H9 (cell line): ENCODE measurements around the gene GPLD1. TPM values are rescaled to one million over a fixed set of nuclear protein-coding genes. Genes with fewer than 3 reads are reported as not detected.

Experiments
- DNase-seq: peaks from one replicate; pipeline ENCODE4 v3.0.0-alpha.2; 2017
- H2AFZ ChIP-seq: one replicate; pipeline ENCODE4 v1.6.1; 2013; ENCODE audit warnings: mild to moderate bottlenecking, low read length, control low read depth, moderate library complexity
- H2AK5ac ChIP-seq: 2 replicates; pipeline ENCODE4 v1.6.1; 2013; ENCODE audit warnings: low read length, control low read depth, mixed read lengths; ENCODE audit not compliant: insufficient read length
- H2BK120ac ChIP-seq: one replicate; pipeline ENCODE4 v1.6.1; 2013; ENCODE audit warnings: low read depth, mild to moderate bottlenecking, low read length, control low read depth, inconsistent platforms; ENCODE audit not compliant: poor library complexity, severe bottlenecking
- H2BK12ac ChIP-seq: 2 replicates; pipeline ENCODE4 v1.6.1; 2013; ENCODE audit warnings: low read length, control low read depth, mixed read lengths, low read depth; ENCODE audit not compliant: insufficient read length
- H2BK15ac ChIP-seq: 2 replicates; pipeline ENCODE4 v1.6.1; 2013; ENCODE audit warnings: low read depth, low read length, control low read depth
- H2BK20ac ChIP-seq: one replicate; pipeline ENCODE4 v1.6.1; 2013; ENCODE audit warnings: low read depth, mild to moderate bottlenecking, low read length, control low read depth, inconsistent platforms; ENCODE audit not compliant: poor library complexity, severe bottlenecking
- H2BK5ac ChIP-seq: 2 replicates; pipeline ENCODE4 v1.6.1; 2013; ENCODE audit warnings: low read length, control low read depth, mixed read lengths; ENCODE audit not compliant: insufficient read length
- H3K14ac ChIP-seq: 2 replicates; pipeline ENCODE4 v1.6.1; 2013; ENCODE audit warnings: low read length, control low read depth; ENCODE audit not compliant: insufficient read depth
- H3K18ac ChIP-seq: 2 replicates; pipeline ENCODE4 v1.6.1; 2013; ENCODE audit warnings: low read depth, mild to moderate bottlenecking, mixed read lengths, low read length, control low read depth; ENCODE audit not compliant: insufficient read length
- H3K23ac ChIP-seq: 2 replicates; pipeline ENCODE4 v1.6.1; 2013; ENCODE audit warnings: low read length, control low read depth, mixed read lengths, low read depth; ENCODE audit not compliant: insufficient read length
- H3K23me2 ChIP-seq: 2 replicates; pipeline ENCODE4 v1.6.1; 2013; ENCODE audit warnings: low read depth, mild to moderate bottlenecking, mixed read lengths, low read length, control low read depth; ENCODE audit not compliant: insufficient read length, poor library complexity, severe bottlenecking
- H3K27ac ChIP-seq: 2 replicates; pipeline ENCODE4 v1.5.1; 2013; ENCODE audit warnings: low read length, control low read depth, mixed read lengths, low read depth; ENCODE audit not compliant: insufficient read length
- H3K27me3 ChIP-seq: 2 replicates; pipeline ENCODE4 v1.6.1; 2013; ENCODE audit warnings: low read length, control low read depth, inconsistent platforms; ENCODE audit not compliant: insufficient read depth
- H3K4ac ChIP-seq: 2 replicates; pipeline ENCODE4 v1.6.1; 2013; ENCODE audit warnings: low read depth, mild to moderate bottlenecking, control low read depth, inconsistent platforms, low read length, moderate library complexity
- H3K4me1 ChIP-seq: 2 replicates; pipeline ENCODE4 v1.6.1; 2013; ENCODE audit warnings: low read length, control low read depth, inconsistent platforms; ENCODE audit not compliant: insufficient read depth
- H3K4me2 ChIP-seq: 2 replicates; pipeline ENCODE4 v1.6.1; 2013; ENCODE audit warnings: low read length, control low read depth, mixed read lengths; ENCODE audit not compliant: insufficient read length, insufficient read depth
- H3K56ac ChIP-seq: 2 replicates; pipeline ENCODE4 v1.6.1; 2013; ENCODE audit warnings: low read depth, mild to moderate bottlenecking, mixed read lengths, low read length, control low read depth; ENCODE audit not compliant: insufficient read length
- H3K79me1 ChIP-seq: 2 replicates; pipeline ENCODE4 v1.6.1; 2013; ENCODE audit warnings: low read depth, mild to moderate bottlenecking, moderate library complexity, low read length, control low read depth, inconsistent platforms; ENCODE audit not compliant: insufficient read depth, poor library complexity, severe bottlenecking
- H3K79me2 ChIP-seq: 2 replicates; pipeline ENCODE4 v1.6.1; 2013; ENCODE audit warnings: low read length, control low read depth, inconsistent platforms; ENCODE audit not compliant: insufficient read depth
- H3K9ac ChIP-seq: 2 replicates; pipeline ENCODE4 v1.6.1; 2013; ENCODE audit warnings: low read length, control low read depth, mixed read lengths; ENCODE audit not compliant: insufficient read length; ENCODE audit errors: extremely low read depth
- H3K9me3 ChIP-seq: one replicate; pipeline ENCODE4 v1.6.1; 2013; ENCODE audit warnings: low read depth, low read length, inconsistent platforms; ENCODE audit not compliant: control insufficient read depth
- H3T11ph ChIP-seq: one replicate; pipeline ENCODE4 v1.6.1; 2013; ENCODE audit warnings: mild to moderate bottlenecking, low read length, control low read depth, inconsistent platforms
- H4K20me1 ChIP-seq: one replicate; pipeline ENCODE4 v1.6.1; 2013; ENCODE audit not compliant: control insufficient read depth, insufficient read length, insufficient read depth
- H4K5ac ChIP-seq: 2 replicates; pipeline ENCODE4 v1.6.1; 2013; ENCODE audit warnings: low read depth, mild to moderate bottlenecking, mixed read lengths, low read length, control low read depth; ENCODE audit not compliant: insufficient read length
- H4K8ac ChIP-seq: replicated peaks from 2 replicates; pipeline ENCODE4 v1.6.1; 2013; ENCODE audit warnings: low read length, control low read depth, mixed read lengths, low read depth; ENCODE audit not compliant: insufficient read length
- H4K91ac ChIP-seq: 2 replicates; pipeline ENCODE4 v1.6.1; 2013; ENCODE audit warnings: low read depth, mild to moderate bottlenecking, moderate library complexity, mixed read lengths, low read length, control low read depth; ENCODE audit not compliant: insufficient read length
- H3K27ac Mint-ChIP-seq, 3 experiments: 2 replicates in 2 of 3; 3 replicates in 1 of 3; pipeline ENCODE4 v1.8.0; 2020 to 2021; ENCODE audit warnings: mixed read lengths in 3 of 3, mild to moderate bottlenecking in 1 of 3, moderate library complexity in 1 of 3
- H3K27me3 Mint-ChIP-seq: 2 replicates; pipeline ENCODE4 v1.8.0; 2021; ENCODE audit warnings: low read depth, mild to moderate bottlenecking, moderate library complexity, mixed read lengths
- H3K36me3 Mint-ChIP-seq, 3 experiments: 2 replicates in 2 of 3; 3 replicates in 1 of 3; pipeline ENCODE4 v1.8.0; 2020 to 2021; ENCODE audit warnings: low read depth in 3 of 3, mixed read lengths in 3 of 3; ENCODE audit not compliant: insufficient read depth in 1 of 3
- H3K4me1 Mint-ChIP-seq, 2 experiments: 2 replicates each; pipeline ENCODE4 v1.8.0; 2020; ENCODE audit warnings: mixed read lengths in 2 of 2
- H3K4me3 Mint-ChIP-seq, 2 experiments: 2 replicates in 1 of 2; 3 replicates in 1 of 2; pipeline ENCODE4 v1.8.0; 2020 to 2021; ENCODE audit warnings: mild to moderate bottlenecking in 2 of 2, mixed read lengths in 2 of 2, moderate library complexity in 1 of 2
- H3K9me3 Mint-ChIP-seq, 2 experiments: 2 replicates in 1 of 2; 3 replicates in 1 of 2; pipeline ENCODE4 v1.8.0; 2020; ENCODE audit warnings: mild to moderate bottlenecking in 2 of 2, mixed read lengths in 2 of 2, moderate library complexity in 1 of 2
- CTCF ChIP-seq: fragments of 200-600 bp; sonication (generic); conservative IDR thresholded peaks from 3 replicates; pipeline ENCODE4 v1.8.0; 2021; ENCODE audit warnings: antibody characterized with exemption, mild to moderate bottlenecking
- WGBS: extraction: QIAGEN DNeasy Blood & Tissue Kit; methylation state at CpG from one replicate; pipeline ENCODE4 v1.1.7; 2013; ENCODE audit warnings: missing lambda C conversion rate, low lambda C conversion rate, mixed read lengths; ENCODE audit not compliant: insufficient read length; ENCODE audit errors: extremely low coverage; 5-methylcytosine and 5-hydroxymethylcytosine counted together
- total RNA-seq: library from RNA; stranded (reverse); gene quantifications from 2 replicates; pipeline ENCODE4 v1.2.1, GENCODE V29; 2021

GPLD1 gene
- total RNA-seq, 1 experiment from 2014 or later: 8.0 TPM

GRCh38 chr6:24430086-24430485 lies 59.3 kb downstream of the GPLD1 start:
- H2BK5ac ChIP-seq: no peak overlapping the region
- peak overlapping the region in 1 of 3 experiments; percentile 78; a peak in 1 of 7 replicates for H3K27ac Mint-ChIP-seq
- no peak for DNase-seq
- H2AFZ ChIP-seq: no peak overlapping the region
- H3K9ac ChIP-seq: no peak overlapping the region
- H3K4me3 Mint-ChIP-seq: no peak overlapping the region
- no peaks in the 10 kb centered on the region for H3K27me3 Mint-ChIP-seq
- no peaks in the 10 kb centered on the region for H3K9me3 ChIP-seq
- H2BK20ac ChIP-seq: no peak overlapping the region
- peaks cover 0 to 3% of the 10 kb centered on the region in 2 experiments; a peak in 1 of 5 replicates for H3K9me3 Mint-ChIP-seq
- H3K4me1 ChIP-seq: no peaks in the 10 kb centered on the region
- no peak for TF ChIP-seq CTCF
- H2BK12ac ChIP-seq: no peak overlapping the region
- H4K8ac ChIP-seq: no peak overlapping the region
- H3K4me2 ChIP-seq: no peak overlapping the region
- no peak overlapping the region for H3K23ac ChIP-seq
- no peak overlapping the region for H4K5ac ChIP-seq
- no peak overlapping the region for H3K4ac ChIP-seq
- no peaks in the 10 kb centered on the region for H4K20me1 ChIP-seq
- no peaks in the 10 kb centered on the region for H3K79me2 ChIP-seq
- H4K91ac ChIP-seq: no peak overlapping the region
- no peak overlapping the region for H3K18ac ChIP-seq
- H3K36me3 Mint-ChIP-seq: peaks cover 0 to 20% (median 13%) of the 10 kb centered on the region in 3 experiments; a peak in 5 of 7 replicates
- H3T11ph ChIP-seq: no peak overlapping the region
- no CpG with 5 or more reads among the region's 3 CpGs for WGBS
- H2BK120ac ChIP-seq: no peak overlapping the region
- no peaks in the 10 kb centered on the region for H3K27me3 ChIP-seq
- no peak overlapping the region for H2BK15ac ChIP-seq
- no peaks in the 10 kb centered on the region for H3K23me2 ChIP-seq
- H3K27ac ChIP-seq: no peak overlapping the region
- H3K14ac ChIP-seq: no peak overlapping the region
- H2AK5ac ChIP-seq: no peak overlapping the region
- H3K79me1 ChIP-seq: no peaks in the 10 kb centered on the region
- no peaks in the 10 kb centered on the region for H3K4me1 Mint-ChIP-seq
- H3K56ac ChIP-seq: no peak overlapping the region
